Upper lobe of left lung (tissue), 6 donors: Measurements from ENCODE around the gene CTNNAL1. TPM values are rescaled to one million over a fixed set of nuclear protein-coding genes. Genes with fewer than 3 reads are reported as not detected.

Experiments
- ATAC-seq, 2 donors: fragments of 200-7000 bp; cut with Tn5 transposase; one replicate each; pipeline ENCODE4 v1.9.1; 2022; ENCODE audit warnings: mild to moderate bottlenecking in 2 of 2, moderate library complexity in 2 of 2; ENCODE audit not compliant: low FRiP score in 2 of 2
- DNase-seq, 2 donors: peaks; one replicate each; pipeline ENCODE4 v3.0.0-alpha.2; 2019 to 2020
- H3K27ac ChIP-seq, 4 donors: fragments of 200-600 bp; sonication (generic); one replicate each; pipeline ENCODE4 v1.5.1; 2016 to 2019
- H3K27me3 ChIP-seq, 4 donors: fragments of 200-600 bp; sonication (generic); one replicate each; pipeline ENCODE4 v1.5.1; 2017 to 2019
- H3K36me3 ChIP-seq, 4 donors: fragments of 200-600 bp; sonication (generic); one replicate each; pipeline ENCODE4 v1.5.1; 2016 to 2019
- H3K4me1 ChIP-seq, 4 donors: fragments of 200-600 bp; sonication (generic); one replicate each; pipeline ENCODE4 v1.5.1; 2018 to 2019
- H3K4me3 ChIP-seq, 4 donors: fragments of 200-600 bp; sonication (generic); one replicate each; pipeline ENCODE4 v1.5.1; 2017 to 2019; ENCODE audit warnings: mild to moderate bottlenecking in 2 of 4, moderate library complexity in 1 of 4
- H3K9me3 ChIP-seq, 4 donors: fragments of 200-600 bp; sonication (generic); one replicate each; pipeline ENCODE4 v1.5.1; 2018 to 2019
- CTCF ChIP-seq, 6 experiments: fragments of 450-650 bp in 4 of 6; fragments of 200-600 bp in 2 of 6; sonication (generic) in 2 of 6; IDR thresholded peaks; one replicate each; pipeline ENCODE4 v1.5.1; 2016 to 2019; ENCODE audit warnings: antibody characterized with exemption in 6 of 6
- EP300 ChIP-seq, 4 donors: sonication (generic); formaldehyde crosslinking; IDR thresholded peaks; one replicate each; pipeline ENCODE4 v1.5.1; 2017; ENCODE audit warnings: antibody characterized with exemption in 4 of 4, control low read depth in 2 of 4
- POLR2A ChIP-seq, 4 donors: fragments of 450-650 bp; IDR thresholded peaks; one replicate each; pipeline ENCODE4 v1.5.1; 2016 to 2017; ENCODE audit warnings: antibody characterized with exemption in 4 of 4, mild to moderate bottlenecking in 2 of 4
- POLR2AphosphoS5 ChIP-seq, 2 donors: sonication (generic); formaldehyde crosslinking; IDR thresholded peaks; one replicate each; pipeline ENCODE4 v1.5.1; 2017; ENCODE audit warnings: antibody characterized with exemption in 2 of 2
- WGBS, 2 donors: methylation state at CpG; one replicate each; pipeline ENCODE4 v1.1.5; 2017 to 2018; 5-methylcytosine and 5-hydroxymethylcytosine counted together
- total RNA-seq, 6 donors: library from RNA; depleted of rRNA in 4 of 6; stranded (reverse); fragments of >200 nt in 4 of 6; gene quantifications; one replicate each; pipeline versions ENCODE4 v1.1.0 to v1.2.1, GENCODE V29; 2016 to 2021
- donor health status: DM: no; HTN: no; CAD: no; lungs with moderate emphysema.
- donor health status: DM: no; HTN: yes; CAD: no; lungs with severe emphysema.

The CTNNAL1 gene
- total RNA-seq, 6 donors from 2014 or later, result 10.5 to 59.6 (median 25.9) TPM

- 71 to 79% methylated on average over 4 of the region's 4 CpGs for WGBS, 2 donors
- Histone ChIP-seq H3K4me3 (no peak overlapping the region), H3K36me3 (peaks cover 0 to 5% (median 0%) of the 10 kb centered on the region in 4 donors), H3K27ac (no peak overlapping the region), H3K4me1 (peaks cover 0 to 6% (median 0%) of the 10 kb centered on the region in 4 donors), H3K27me3 (no peaks in the 10 kb centered on the region), H3K9me3 (no peaks in the 10 kb centered on the region)
- DNase-seq, result no peak
- no peak for ATAC-seq
- TF ChIP-seq EP300 (IDR thresholded peaks at IDR 0.05) (no peak), CTCF (IDR thresholded peaks at IDR 0.05) (no peak), POLR2A (IDR thresholded peaks at IDR 0.05) (no peak), POLR2AphosphoS5 (IDR thresholded peaks at IDR 0.05) (no peak)
Measured at GRCh38 chr9:108956022-108956630, 57.2 kb downstream of the CTNNAL1 start.

GRCh38 chr9:108953983-108954574, 59.2 kb downstream of the CTNNAL1 start:
- no peaks in the 10 kb centered on the region for H3K9me3 ChIP-seq
- DNase-seq (no peak), ATAC-seq (no peak)
- peaks cover 0 to 6% (median 0%) of the 10 kb centered on the region in 4 donors for H3K4me1 ChIP-seq
- no peak for TF ChIP-seq EP300 (IDR thresholded peaks at IDR 0.05)
- TF ChIP-seq POLR2A (IDR thresholded peaks at IDR 0.05), result no peak
- TF ChIP-seq CTCF (IDR thresholded peaks at IDR 0.05), result peak; percentile 26 to 67 (median 53)
- TF ChIP-seq POLR2AphosphoS5 (IDR thresholded peaks at IDR 0.05), result no peak
- 2% methylated on average over 3 of the region's 3 CpGs for WGBS, 2 donors
- H3K27ac ChIP-seq, result peak overlapping the region in 1 of 4 donors; percentile 20
- H3K36me3 ChIP-seq, result peaks cover 0 to 5% (median 0%) of the 10 kb centered on the region in 4 donors
- H3K27me3 ChIP-seq, result no peaks in the 10 kb centered on the region
- no peak overlapping the region for H3K4me3 ChIP-seq

GRCh38 chr9:108951578-108951977, 61.7 kb downstream of the CTNNAL1 start:
- H3K36me3 ChIP-seq, result peaks cover 0 to 5% (median 0%) of the 10 kb centered on the region in 4 donors
- H3K27me3 ChIP-seq, result no peaks in the 10 kb centered on the region
- no peak for ATAC-seq
- no peak for DNase-seq
- 76 to 83% methylated on average over 2 of the region's 2 CpGs for WGBS, 2 donors
- H3K4me1 ChIP-seq, result peaks cover 0 to 6% (median 0%) of the 10 kb centered on the region in 4 donors
- no peak overlapping the region for H3K4me3 ChIP-seq
- H3K9me3 ChIP-seq, result no peaks in the 10 kb centered on the region
- H3K27ac ChIP-seq, result no peak overlapping the region
- no peak for TF ChIP-seq POLR2A (IDR thresholded peaks at IDR 0.05)
- no peak for TF ChIP-seq POLR2AphosphoS5 (IDR thresholded peaks at IDR 0.05)
- no peak for TF ChIP-seq CTCF (IDR thresholded peaks at IDR 0.05)
- TF ChIP-seq EP300 (IDR thresholded peaks at IDR 0.05), result no peak

GRCh38 chr9:108950168-108950567, 63.1 kb downstream of the CTNNAL1 start:
- TF ChIP-seq POLR2AphosphoS5 (IDR thresholded peaks at IDR 0.05), result no peak
- TF ChIP-seq POLR2A (IDR thresholded peaks at IDR 0.05), result no peak
- TF ChIP-seq EP300 (IDR thresholded peaks at IDR 0.05), result no peak
- no peak for TF ChIP-seq CTCF (IDR thresholded peaks at IDR 0.05)
- no peaks in the 10 kb centered on the region for H3K9me3 ChIP-seq
- WGBS, 2 donors, result 62 to 63% methylated on average over 1 of the region's 1 CpG
- no peak overlapping the region for H3K27ac ChIP-seq
- H3K27me3 ChIP-seq, result no peaks in the 10 kb centered on the region
- no peak for ATAC-seq
- H3K36me3 ChIP-seq, result peaks cover 0 to 9% (median 0%) of the 10 kb centered on the region in 4 donors
- no peak overlapping the region for H3K4me3 ChIP-seq
- peaks cover 0 to 6% (median 0%) of the 10 kb centered on the region in 4 donors for H3K4me1 ChIP-seq
- DNase-seq, result no peak
